ENCODE results near the gene TBCEL. TPM values are rescaled to one million over a fixed set of nuclear protein-coding genes. Genes with fewer than 3 reads are reported as not detected.

TBCEL gene
- total and polyA plus RNA-seq, 2 donors = 9.0 to 26.8 TPM

DNA sequence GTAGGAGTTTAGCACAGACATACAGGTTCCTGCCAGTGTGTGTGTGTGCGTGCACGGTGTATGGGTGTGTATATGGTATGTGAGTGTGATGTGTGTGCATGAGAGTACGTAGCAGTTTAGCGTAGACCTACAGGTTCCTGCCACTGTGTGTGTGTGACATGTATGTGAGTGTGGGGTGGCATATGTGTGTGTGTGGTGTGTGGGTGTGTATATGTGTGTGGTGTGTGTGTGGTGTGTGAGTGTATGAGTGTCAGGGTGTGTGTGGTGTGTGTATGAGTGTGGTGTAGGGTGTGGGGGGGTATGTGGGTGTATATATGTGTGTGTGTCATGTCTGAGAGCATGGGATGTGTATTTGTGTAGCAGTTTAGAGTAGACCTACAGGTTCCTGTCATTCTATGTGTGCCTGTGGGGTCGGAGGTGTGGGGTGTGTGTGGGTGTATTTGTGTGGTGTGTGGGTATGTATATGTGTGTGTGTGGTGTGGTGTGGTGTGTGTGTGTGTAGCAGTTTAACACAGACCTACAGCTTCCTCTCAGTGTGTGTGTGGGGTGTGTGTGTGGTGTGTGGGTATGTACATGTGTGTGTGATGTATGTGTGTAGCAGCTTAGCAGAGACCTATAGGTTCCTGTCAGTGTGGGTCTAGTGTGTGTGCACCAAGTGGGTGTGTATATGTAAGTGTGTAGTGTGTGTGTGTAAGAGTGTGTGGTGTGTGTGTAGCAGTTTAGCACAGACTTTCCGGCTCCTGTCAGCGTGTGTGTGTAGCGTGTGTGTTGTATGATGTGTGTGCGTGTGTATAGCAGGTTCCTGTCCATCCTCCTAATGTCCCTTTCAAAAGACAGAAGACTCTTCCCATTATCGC lies 31.8 kb upstream of the TBCEL start:
- no peak for DNase-seq (ENCODE audit: low read depth in 6 of 9, low spot score in 9 of 9)
- no peak overlapping the region for H3K27ac ChIP-seq (ENCODE audit: low read depth in 1 of 2, low read length in 1 of 2)
- no peaks in the 10 kb centered on the region for H3K9me3 ChIP-seq (ENCODE audit: control insufficient read depth in 2 of 2, insufficient read depth in 1 of 2, low read length in 1 of 2)
- H3K36me3 ChIP-seq (ENCODE audit: control insufficient read depth in 2 of 2, insufficient read depth in 2 of 2, low read length in 1 of 2) = no peaks in the 10 kb centered on the region
- 98% methylated on average over 10 of the region's 10 CpGs for WGBS
- H3K4me1 ChIP-seq (ENCODE audit: control insufficient read depth in 2 of 2, insufficient read depth in 2 of 2, low read length in 2 of 2) = no peaks in the 10 kb centered on the region
- H3K27me3 ChIP-seq (ENCODE audit: control insufficient read depth in 2 of 2, insufficient read depth in 1 of 2, low read length in 1 of 2) = peaks cover 0 to 13% of the 10 kb centered on the region in 2 donors
- H3K4me3 ChIP-seq (ENCODE audit: low read length in 2 of 2) = no peak overlapping the region

DNA sequence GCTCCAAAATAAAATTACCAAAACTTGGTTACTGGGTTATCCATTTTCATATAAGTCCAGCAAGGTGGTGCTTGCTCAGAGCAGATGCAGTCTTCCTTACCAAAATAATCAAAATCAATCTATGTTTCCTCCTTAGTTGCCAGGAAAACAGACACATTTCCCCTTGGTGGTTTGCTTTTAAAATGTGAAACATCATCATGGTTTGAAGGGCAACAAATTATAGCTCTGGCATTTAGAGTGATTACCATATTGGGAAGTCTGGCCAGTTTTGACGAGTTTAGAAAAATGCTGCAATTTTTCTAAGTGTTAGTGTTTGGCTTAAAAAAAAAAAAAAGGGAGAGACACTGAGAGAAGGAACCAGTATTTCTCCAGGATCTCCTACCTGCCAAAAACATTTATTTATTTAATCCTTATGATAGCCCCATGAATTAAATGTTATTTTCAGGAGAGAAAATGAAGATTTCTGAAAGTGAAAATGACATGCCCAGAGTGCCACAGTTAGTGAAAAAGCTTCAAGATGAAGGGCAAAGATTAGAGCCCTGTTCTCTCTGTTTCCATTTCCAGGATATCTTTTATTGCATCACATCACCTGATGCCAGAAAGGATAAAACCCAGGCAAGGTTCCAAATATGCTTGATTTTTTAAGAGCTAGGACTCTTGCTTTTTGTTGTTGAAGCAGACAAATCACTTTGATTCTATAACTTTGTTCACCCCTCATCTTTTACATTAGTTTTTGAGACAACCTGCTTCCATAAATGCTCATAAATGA lies 29.6 kb upstream of the TBCEL start:
- WGBS = 11% methylated on average over 1 of the region's 1 CpG
- Histone ChIP-seq H3K9me3 (ENCODE audit: control insufficient read depth in 2 of 2, insufficient read depth in 1 of 2, low read length in 1 of 2) (no peaks in the 10 kb centered on the region), H3K27me3 (ENCODE audit: control insufficient read depth in 2 of 2, insufficient read depth in 1 of 2, low read length in 1 of 2) (peaks cover 0 to 2% of the 10 kb centered on the region in 2 donors), H3K27ac (ENCODE audit: low read depth in 1 of 2, low read length in 1 of 2) (no peak overlapping the region), H3K4me1 (ENCODE audit: control insufficient read depth in 2 of 2, insufficient read depth in 2 of 2, low read length in 2 of 2) (no peaks in the 10 kb centered on the region), H3K36me3 (ENCODE audit: control insufficient read depth in 2 of 2, insufficient read depth in 2 of 2, low read length in 1 of 2) (no peaks in the 10 kb centered on the region), H3K4me3 (ENCODE audit: low read length in 2 of 2) (no peak overlapping the region)
- no peak for DNase-seq (ENCODE audit: low read depth in 6 of 9, low spot score in 9 of 9)

DNA sequence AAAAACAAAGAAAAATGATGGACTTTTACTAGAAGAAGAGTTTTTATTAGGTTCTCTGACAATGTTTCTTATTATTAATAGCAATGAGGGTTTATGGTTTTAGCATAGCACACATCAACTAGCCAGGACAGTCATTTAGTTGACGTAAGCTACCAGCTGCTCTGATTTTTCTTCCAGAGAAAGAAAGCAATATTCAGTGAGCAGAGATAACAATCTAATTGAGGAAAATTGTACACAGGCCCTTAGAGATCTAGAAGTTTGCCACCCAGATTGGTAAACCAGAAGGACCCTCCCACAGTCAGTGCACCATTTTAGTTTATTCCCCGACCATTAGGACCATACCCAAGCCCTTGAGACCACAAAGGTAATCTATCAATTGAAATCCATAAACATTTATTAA lies 28.7 kb upstream of the TBCEL start:
- Histone ChIP-seq H3K36me3 (ENCODE audit: control insufficient read depth in 2 of 2, insufficient read depth in 2 of 2, low read length in 1 of 2) (no peaks in the 10 kb centered on the region), H3K27me3 (ENCODE audit: control insufficient read depth in 2 of 2, insufficient read depth in 1 of 2, low read length in 1 of 2) (peaks cover 0 to 2% of the 10 kb centered on the region in 2 donors), H3K4me1 (ENCODE audit: control insufficient read depth in 2 of 2, insufficient read depth in 2 of 2, low read length in 2 of 2) (no peaks in the 10 kb centered on the region), H3K4me3 (ENCODE audit: low read length in 2 of 2) (no peak overlapping the region), H3K27ac (ENCODE audit: low read depth in 1 of 2, low read length in 1 of 2) (no peak overlapping the region), H3K9me3 (ENCODE audit: control insufficient read depth in 2 of 2, insufficient read depth in 1 of 2, low read length in 1 of 2) (no peaks in the 10 kb centered on the region)
- DNase-seq (ENCODE audit: low read depth in 6 of 9, low spot score in 9 of 9) = no peak
- WGBS = 95% methylated on average over 2 of the region's 2 CpGs

DNA sequence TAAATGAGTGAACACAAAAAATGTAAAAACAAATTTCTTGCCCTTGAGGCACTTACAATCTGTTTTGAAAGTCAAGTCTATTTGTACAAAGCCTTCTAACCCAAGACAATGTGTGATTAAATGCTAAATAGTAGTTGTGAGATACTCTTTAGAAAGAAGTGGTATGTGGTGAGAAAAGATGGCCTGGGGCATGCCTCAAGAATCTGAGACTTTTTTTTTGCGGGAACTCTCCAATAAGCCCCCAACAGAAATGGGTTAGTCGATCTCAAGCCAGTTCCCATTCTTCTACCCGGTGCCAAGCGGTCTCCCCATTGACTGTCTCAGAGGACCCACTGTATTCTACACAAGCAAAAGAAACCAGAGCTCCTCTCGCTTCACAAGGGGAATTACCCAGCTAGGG lies 26.9 kb upstream of the TBCEL start:
- Histone ChIP-seq H3K36me3 (ENCODE audit: control insufficient read depth in 2 of 2, insufficient read depth in 2 of 2, low read length in 1 of 2) (no peaks in the 10 kb centered on the region), H3K27me3 (ENCODE audit: control insufficient read depth in 2 of 2, insufficient read depth in 1 of 2, low read length in 1 of 2) (peaks cover 0 to 2% of the 10 kb centered on the region in 2 donors)
- 90% methylated on average over 5 of the region's 5 CpGs for WGBS

DNA sequence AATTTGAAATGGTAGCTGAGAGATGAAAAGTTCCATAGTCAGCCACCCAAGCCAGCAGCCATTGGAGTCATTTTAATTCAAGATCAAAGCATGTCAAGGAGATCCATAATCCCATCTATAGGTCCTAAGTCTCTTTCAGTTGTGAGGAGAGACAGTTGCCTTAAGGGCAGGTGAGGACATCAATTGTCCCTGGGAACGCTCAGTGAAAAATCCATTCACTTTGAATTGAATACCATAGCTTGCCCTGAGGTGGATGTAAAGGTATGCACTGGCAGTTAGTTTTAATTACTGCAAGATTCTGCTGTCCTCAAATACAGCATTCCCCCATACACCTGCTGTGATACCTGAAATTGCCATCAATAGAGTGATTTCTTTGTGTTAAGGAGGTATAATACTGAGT lies 25.3 kb upstream of the TBCEL start:
- DNase-seq (ENCODE audit: low read depth in 6 of 9, low spot score in 9 of 9) = no peak
- WGBS = 98% methylated on average over 1 of the region's 1 CpG
- no peak overlapping the region for H3K27ac ChIP-seq (ENCODE audit: low read depth in 1 of 2, low read length in 1 of 2)
- H3K4me1 ChIP-seq (ENCODE audit: control insufficient read depth in 2 of 2, insufficient read depth in 2 of 2, low read length in 2 of 2) = no peaks in the 10 kb centered on the region
- no peak overlapping the region for H3K4me3 ChIP-seq (ENCODE audit: low read length in 2 of 2)
- H3K9me3 ChIP-seq (ENCODE audit: control insufficient read depth in 2 of 2, insufficient read depth in 1 of 2, low read length in 1 of 2) = no peaks in the 10 kb centered on the region
- H3K27me3 ChIP-seq (ENCODE audit: control insufficient read depth in 2 of 2, insufficient read depth in 1 of 2, low read length in 1 of 2) = peaks cover 0 to 2% of the 10 kb centered on the region in 2 donors
- H3K36me3 ChIP-seq (ENCODE audit: control insufficient read depth in 2 of 2, insufficient read depth in 2 of 2, low read length in 1 of 2) = no peaks in the 10 kb centered on the region

More for the DNA sequence above, 26.9 kb upstream of the TBCEL start:
- Histone ChIP-seq H3K4me3 (ENCODE audit: low read length in 2 of 2) (no peak overlapping the region), H3K27ac (ENCODE audit: low read depth in 1 of 2, low read length in 1 of 2) (no peak overlapping the region), H3K9me3 (ENCODE audit: control insufficient read depth in 2 of 2, insufficient read depth in 1 of 2, low read length in 1 of 2) (no peaks in the 10 kb centered on the region), H3K4me1 (ENCODE audit: control insufficient read depth in 2 of 2, insufficient read depth in 2 of 2, low read length in 2 of 2) (no peaks in the 10 kb centered on the region)
- no peak for DNase-seq (ENCODE audit: low read depth in 6 of 9, low spot score in 9 of 9)

DNA sequence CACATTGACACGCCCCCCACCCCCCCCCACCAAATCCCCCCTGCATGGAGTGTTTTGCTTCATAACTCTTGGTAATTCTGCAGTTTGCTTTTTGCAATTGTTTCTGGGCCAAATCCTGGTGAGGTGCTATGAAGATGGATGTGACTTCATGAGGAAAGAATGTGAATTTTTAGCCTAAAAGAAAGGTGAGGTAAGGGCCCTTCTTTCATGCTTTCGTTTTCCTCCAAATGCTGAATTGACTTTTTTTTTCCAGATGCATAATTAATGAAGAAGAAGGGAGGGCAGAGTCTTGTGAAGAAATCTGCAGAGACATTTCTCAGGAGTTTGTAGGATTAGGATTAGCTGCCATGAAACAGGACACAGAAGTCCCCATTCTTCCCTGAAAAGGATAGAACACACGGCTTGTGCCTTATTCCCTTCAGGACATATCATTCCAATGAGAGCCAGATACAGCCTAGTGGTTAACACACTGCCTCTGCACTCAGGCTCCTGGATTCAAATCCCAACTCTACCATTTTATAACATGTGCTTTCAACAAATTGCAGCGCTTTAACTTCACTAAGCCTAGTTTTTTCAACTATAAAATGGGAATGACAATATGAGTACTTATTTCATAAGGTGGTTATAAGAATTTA lies 19.6 kb upstream of the TBCEL start:
- 82% methylated on average over 4 of the region's 4 CpGs for WGBS
- Histone ChIP-seq H3K4me1 (ENCODE audit: control insufficient read depth in 2 of 2, insufficient read depth in 2 of 2, low read length in 2 of 2) (no peaks in the 10 kb centered on the region), H3K36me3 (ENCODE audit: control insufficient read depth in 2 of 2, insufficient read depth in 2 of 2, low read length in 1 of 2) (no peaks in the 10 kb centered on the region), H3K4me3 (ENCODE audit: low read length in 2 of 2) (no peak overlapping the region), H3K9me3 (ENCODE audit: control insufficient read depth in 2 of 2, insufficient read depth in 1 of 2, low read length in 1 of 2) (no peaks in the 10 kb centered on the region), H3K27ac (ENCODE audit: low read depth in 1 of 2, low read length in 1 of 2) (no peak overlapping the region), H3K27me3 (ENCODE audit: control insufficient read depth in 2 of 2, insufficient read depth in 1 of 2, low read length in 1 of 2) (peaks cover 0 to 2% of the 10 kb centered on the region in 2 donors)
- no peak for DNase-seq (ENCODE audit: low read depth in 6 of 9, low spot score in 9 of 9)

DNA sequence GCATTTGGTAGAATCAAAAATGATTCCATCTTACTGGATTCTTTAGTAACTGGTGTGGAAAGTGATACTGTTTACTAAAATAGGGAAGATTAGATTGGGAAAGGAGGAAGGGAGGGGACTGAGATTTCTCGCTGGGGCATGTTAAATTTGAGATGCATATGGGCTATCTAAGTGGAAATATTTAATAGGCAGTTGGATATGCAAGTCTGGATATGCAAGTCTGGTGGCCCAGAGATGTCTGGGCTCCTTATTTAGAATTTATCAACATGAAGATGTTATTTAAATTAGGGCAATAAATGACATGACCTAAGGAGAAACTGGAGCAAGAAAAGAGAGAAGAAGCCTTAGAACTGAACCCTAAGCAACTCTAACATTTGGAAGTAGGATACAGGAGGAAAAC lies 17.0 kb upstream of the TBCEL start:
- Histone ChIP-seq H3K36me3 (ENCODE audit: control insufficient read depth in 2 of 2, insufficient read depth in 2 of 2, low read length in 1 of 2) (no peaks in the 10 kb centered on the region), H3K4me1 (ENCODE audit: control insufficient read depth in 2 of 2, insufficient read depth in 2 of 2, low read length in 2 of 2) (no peaks in the 10 kb centered on the region), H3K9me3 (ENCODE audit: control insufficient read depth in 2 of 2, insufficient read depth in 1 of 2, low read length in 1 of 2) (no peaks in the 10 kb centered on the region), H3K27me3 (ENCODE audit: control insufficient read depth in 2 of 2, insufficient read depth in 1 of 2, low read length in 1 of 2) (peaks cover 0 to 2% of the 10 kb centered on the region in 2 donors), H3K27ac (ENCODE audit: low read depth in 1 of 2, low read length in 1 of 2) (no peak overlapping the region), H3K4me3 (ENCODE audit: low read length in 2 of 2) (no peak overlapping the region)
- 87% methylated on average over 1 of the region's 1 CpG for WGBS
- no peak for DNase-seq (ENCODE audit: low read depth in 6 of 9, low spot score in 9 of 9)

DNA sequence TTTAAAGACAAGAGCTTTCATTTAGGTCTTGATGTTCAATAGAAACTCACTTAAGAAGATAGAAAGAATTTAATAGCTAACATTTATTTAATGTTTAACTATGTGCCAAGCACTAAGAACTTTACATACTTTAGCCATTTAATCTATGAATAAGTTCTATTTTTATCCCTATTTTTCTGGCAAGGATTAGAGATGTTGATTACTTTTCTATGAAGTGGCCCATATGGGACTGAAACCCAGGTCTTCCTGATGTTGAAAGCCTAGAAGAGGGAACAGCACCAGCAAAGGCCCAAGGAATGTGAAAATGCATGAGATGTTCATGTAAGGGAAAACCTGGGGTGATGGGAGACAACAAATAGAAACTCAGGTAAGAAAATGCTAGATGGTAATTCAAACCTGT lies 15.4 kb upstream of the TBCEL start:
- no peak overlapping the region for H3K4me3 ChIP-seq (ENCODE audit: low read length in 2 of 2)
- DNase-seq (ENCODE audit: low read depth in 6 of 9, low spot score in 9 of 9) = no peak
- no peaks in the 10 kb centered on the region for H3K36me3 ChIP-seq (ENCODE audit: control insufficient read depth in 2 of 2, insufficient read depth in 2 of 2, low read length in 1 of 2)
- H3K27me3 ChIP-seq (ENCODE audit: control insufficient read depth in 2 of 2, insufficient read depth in 1 of 2, low read length in 1 of 2) = peaks cover 0 to 2% of the 10 kb centered on the region in 2 donors
- H3K9me3 ChIP-seq (ENCODE audit: control insufficient read depth in 2 of 2, insufficient read depth in 1 of 2, low read length in 1 of 2) = no peaks in the 10 kb centered on the region
- no peaks in the 10 kb centered on the region for H3K4me1 ChIP-seq (ENCODE audit: control insufficient read depth in 2 of 2, insufficient read depth in 2 of 2, low read length in 2 of 2)
- no peak overlapping the region for H3K27ac ChIP-seq (ENCODE audit: low read depth in 1 of 2, low read length in 1 of 2)

DNA sequence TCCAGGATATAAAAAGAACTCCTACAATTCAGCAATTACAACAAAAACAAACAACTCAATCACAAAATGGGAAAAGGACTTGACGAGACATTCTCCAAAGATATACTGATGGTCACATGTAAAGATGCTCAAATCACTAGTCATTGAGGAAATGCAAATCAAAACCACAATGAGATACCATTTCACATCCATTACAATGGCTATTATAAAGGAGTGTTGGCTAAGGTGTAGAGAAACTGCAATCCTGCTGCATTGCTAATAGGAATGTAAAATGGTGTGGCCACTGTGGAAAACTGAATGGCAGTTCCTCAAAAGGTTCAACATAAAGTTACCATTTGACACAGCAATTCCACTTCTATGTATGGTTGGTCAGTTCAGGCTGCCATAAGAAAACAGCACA lies 11.8 kb upstream of the TBCEL start:
- Histone ChIP-seq H3K4me3 (ENCODE audit: low read length in 2 of 2) (no peak overlapping the region), H3K4me1 (ENCODE audit: control insufficient read depth in 2 of 2, insufficient read depth in 2 of 2, low read length in 2 of 2) (no peaks in the 10 kb centered on the region), H3K36me3 (ENCODE audit: control insufficient read depth in 2 of 2, insufficient read depth in 2 of 2, low read length in 1 of 2) (no peaks in the 10 kb centered on the region), H3K9me3 (ENCODE audit: control insufficient read depth in 2 of 2, insufficient read depth in 1 of 2, low read length in 1 of 2) (no peaks in the 10 kb centered on the region), H3K27me3 (ENCODE audit: control insufficient read depth in 2 of 2, insufficient read depth in 1 of 2, low read length in 1 of 2) (no peaks in the 10 kb centered on the region), H3K27ac (ENCODE audit: low read depth in 1 of 2, low read length in 1 of 2) (no peak overlapping the region)
- WGBS = 87% methylated on average over 1 of the region's 1 CpG
- no peak for DNase-seq (ENCODE audit: low read depth in 6 of 9, low spot score in 9 of 9)

All from thymus (tissue), 11 donors.